Activated CD8-positive, alpha-beta memory T cell treated with anti-CD3 and anti-CD28 coated beads, Interleukin-2, amount 50 U/mL, for 1 hour (primary cell): Measurements from ENCODE around the gene GALC.
"Not testable (repeated sequence)": the region's sequence is repeated elsewhere in the genome, so short reads cannot be mapped to it uniquely, and the experiment has no call there.

Experiments used
- DNase-seq: peaks from one replicate; pipeline ENCODE4 v3.0.0-alpha.2; 2020; ENCODE audit errors: extremely low read depth

GALC gene

DNA sequence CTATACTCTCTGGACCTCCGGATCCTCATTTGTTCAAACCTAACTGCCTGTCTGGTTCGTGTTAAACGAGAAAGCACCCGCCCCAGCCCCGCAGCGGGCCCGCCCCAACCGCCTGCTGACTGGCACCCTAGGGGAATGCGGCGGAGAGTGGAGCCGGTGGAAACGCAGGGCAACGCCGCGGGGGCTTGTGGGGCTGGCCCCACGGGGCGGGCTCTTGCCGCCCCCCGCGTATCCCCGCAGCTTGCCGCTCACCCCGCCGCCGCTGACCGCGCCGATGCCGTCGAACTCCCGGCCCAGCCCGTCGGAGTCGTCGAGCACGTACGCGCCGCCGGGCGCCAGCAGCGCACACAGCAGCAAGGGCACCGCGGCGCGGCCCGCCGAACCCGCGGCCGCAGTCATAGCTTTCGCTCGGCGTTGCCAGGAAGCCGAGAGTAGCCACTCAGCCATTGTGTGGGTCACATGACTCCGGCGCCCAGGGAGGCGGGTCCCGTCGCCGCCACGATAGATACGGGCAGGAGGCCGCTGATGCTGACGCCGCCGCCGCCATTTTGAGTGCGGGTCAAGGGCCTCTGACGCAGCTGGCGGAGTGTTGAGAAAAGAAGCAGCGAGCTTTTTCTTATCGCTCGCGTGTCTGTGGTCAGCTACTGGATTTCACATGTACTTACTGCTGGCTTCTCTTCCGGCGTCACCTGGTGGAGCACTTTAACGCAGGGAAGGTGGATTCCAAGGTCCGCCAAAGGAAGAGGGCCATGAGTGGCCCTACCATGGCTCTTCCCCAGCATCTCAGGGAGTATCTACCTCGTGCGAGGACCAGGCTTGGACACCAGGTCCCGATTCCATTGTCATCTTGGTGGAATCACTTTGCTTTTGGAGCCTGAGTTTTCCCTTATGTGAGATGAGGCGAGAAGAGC, at the start of gene GALC:
TSS of gene GALC (minus strand) at position 465 of the 911 bp plus-strand sequence. CDS start at position 447, 18 bp downstream.
- peak; percentile 92 for DNase-seq

DNA sequence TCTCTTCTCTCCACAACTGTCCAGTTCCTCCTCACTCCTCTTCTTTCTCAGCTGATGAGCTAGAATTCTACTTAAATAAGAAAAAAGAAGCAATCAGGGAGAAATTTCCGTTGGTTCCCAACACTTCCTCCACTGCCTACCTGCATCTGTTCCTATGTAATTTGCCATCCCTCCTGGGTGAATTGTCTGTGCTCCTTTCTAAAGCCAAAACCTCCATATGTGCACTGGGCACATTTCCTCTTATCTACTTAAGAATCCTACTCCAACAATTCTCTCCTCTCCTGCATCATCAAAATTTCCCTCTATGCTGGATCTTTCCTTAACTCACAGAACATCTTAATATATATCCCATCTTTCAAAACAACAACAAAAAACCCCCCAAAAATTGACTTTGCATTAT, 47.2 kb upstream of the GALC start:
- no peak for DNase-seq

DNA sequence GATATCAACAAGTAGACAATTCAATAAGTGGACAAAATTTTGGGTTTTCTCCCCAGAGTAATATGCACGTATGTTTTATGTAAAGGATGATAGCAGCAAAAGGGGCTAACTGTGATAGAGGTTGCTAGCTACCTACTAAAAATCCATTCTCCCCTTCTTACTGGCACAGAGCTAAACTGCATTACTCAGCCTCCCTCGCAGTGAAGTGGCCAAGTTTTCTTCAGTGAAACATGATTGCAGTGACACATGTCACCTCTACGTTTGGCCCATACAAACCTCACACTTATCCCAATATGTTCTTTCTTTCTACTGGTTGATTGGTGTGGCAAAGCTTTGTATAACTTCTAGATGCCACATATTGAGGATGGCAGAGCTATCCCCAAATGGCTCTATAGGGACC, 46.2 kb upstream of the GALC start:
- DNase-seq = no peak

DNA sequence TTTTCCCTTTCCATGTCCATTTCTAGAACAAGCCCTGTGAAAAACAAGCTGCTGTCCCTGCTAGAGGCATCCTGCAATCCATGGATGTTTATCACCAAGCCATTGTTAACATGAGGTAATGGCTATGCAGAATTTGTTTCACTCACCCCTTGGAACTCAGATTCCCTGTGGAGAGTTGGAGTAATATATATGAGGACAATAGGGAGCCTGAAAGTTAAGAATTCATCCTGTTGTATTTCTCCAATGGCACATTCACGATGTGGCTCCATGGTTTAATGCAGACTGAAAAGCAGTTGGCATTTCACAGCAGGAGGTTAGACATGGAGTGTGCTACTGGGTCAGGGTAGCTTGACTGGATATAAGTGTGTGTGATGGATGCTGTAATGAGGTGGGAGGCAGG, 44.3 kb upstream of the GALC start:
- no peak for DNase-seq

DNA sequence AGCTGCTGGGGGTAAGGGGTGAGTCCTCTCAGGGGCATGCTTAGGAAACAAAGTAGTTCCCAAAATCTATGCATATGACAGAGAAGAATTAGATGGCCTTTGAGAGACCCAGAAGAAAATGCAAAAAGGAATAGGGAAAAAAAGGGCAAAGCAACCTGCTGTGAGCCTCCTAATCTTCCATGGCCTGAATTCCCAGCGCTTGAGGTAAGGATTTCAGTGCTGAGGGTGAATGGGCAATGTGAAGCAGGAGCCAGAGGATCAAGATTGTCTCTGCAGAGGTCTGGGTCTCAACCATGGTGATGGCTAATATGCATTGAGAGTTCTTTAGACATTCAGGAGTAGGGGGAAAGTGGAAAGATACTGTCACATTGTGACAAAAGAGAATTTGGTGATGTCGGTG, 43.4 kb upstream of the GALC start:
- DNase-seq = no peak

DNA sequence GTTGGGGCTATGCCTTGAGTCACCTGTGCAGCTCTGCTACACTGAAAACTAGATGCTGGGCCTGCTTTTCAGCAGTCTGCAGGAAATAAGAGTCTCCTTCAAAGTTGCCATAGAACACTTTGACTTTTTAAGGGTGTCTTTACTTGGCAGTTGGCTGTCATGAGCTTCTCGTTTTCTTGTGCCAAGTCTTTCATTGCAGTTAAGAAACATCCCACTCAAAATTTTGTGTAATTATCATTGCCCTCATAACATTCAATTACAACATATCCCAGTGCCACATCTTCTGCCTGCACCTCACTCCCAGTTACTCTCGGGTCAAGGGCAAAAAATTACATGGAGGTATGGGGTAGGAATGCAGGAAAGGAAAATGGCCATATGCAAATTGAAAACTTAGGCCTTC, 41.1 kb upstream of the GALC start:
- DNase-seq = no peak

DNA sequence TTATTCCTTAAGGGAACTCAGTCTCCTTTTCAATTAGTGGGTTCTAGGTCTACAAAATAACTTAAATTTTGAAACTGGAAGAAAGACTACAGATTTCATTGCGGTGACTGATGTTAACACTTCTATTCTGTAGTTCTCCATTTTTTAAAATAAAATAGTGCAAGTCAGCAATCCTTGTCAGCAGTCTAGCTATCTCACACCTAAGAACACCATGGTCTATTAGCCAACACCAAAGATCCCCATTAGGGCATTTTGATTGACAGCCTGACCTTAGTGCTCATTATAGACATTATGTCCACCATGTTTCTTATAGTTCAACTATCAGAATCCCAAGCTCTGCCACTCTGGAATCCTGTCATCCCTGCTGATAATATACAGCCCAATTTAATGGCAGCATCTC, 39.4 kb upstream of the GALC start:
- DNase-seq = no peak

DNA sequence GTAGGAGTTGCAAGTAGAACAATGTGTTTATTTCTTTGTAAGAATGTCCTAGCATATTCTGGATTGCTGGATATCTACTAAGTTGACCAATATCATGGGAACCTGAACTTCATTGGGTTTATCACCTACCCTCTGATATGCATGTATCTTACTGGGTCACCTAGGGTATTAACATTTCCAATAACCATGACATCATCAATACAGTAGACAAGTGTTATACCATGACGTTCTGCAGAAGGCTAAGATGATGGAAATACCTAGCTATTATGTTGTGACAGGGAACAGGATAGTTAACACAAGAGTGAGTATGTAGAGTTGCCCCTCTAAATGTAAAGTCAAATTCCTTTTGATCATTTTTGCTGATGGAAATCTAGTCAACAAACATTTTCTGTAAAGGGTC, 37.9 kb upstream of the GALC start:
- no peak for DNase-seq

DNA sequence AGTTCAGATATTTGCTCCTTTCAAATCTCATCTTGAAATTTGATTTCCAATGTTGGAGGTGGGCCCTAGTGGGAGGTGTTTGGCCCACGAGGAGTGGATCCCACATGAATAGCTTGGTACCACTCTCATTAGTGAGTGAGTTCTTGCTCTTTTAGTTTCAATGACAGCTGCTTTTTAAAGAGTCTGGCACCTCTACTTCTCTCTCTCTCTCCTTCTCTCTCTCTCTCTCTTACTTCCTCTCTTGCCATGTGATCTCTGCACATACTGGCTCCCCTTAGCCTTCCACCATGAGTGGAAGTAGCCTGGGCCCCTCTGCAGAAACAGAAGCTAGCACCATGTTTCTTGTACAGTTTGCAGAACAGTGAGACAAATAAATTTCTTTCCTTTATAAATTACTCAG, 37.1 kb upstream of the GALC start:
- no peak for DNase-seq

DNA sequence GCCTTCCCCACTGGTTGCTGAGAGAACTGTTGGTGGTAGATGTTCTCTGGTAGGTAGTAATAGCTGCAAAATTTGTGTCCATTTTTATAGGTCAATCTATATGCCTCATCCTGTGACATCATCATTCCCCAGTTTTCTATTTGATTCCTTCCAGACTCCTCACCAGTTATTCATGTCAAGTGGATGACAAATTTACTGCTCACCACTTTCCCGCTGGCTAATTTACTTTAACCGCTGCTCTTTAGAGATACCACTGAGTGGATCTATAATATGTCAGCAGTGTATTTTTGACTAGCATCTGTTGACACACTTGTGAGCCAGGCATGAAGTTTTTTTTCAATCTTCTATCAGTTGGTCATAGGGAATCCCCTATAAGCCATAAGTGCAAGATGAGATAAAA, 36.5 kb upstream of the GALC start:
- no peak for DNase-seq

DNA sequence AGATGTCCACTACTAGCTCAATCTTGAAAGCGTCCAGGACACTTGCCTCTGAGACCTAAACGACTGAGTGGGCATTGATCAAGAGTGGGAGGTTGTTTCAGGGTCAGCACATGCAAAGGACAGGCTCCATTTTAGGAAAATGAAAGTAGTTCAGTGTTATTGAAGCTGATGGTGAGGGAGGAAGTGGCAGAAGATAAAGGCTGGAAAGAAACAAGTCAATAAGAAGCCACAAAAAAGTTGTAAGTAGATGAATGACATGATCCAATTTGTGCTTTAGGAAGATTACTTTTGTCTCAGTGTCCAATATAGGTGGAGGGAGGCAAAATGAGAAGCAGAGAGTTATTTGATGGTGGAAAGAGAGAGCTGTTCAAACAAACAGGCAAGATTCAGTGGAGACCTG, 33.9 kb upstream of the GALC start:
- DNase-seq = no peak

DNA sequence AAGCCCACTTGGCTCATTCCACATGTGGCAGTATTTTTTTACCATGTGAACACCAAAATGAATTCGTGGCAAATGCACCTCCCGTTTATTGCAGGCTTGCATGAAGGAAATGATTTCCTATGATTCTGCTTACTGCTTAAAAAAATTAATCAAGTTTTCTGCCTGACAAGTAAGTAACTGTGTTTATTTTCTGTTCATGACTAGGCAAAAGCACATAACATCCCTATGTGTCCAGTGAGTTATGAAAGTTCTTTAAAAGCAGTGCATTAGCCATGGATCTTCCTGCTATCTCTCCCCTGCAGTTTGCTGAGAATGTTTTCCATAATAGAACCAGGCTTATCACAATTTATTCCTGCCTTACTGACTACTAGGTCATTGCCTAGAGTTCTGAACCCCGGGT, 32.3 kb upstream of the GALC start:
- no peak for DNase-seq

DNA sequence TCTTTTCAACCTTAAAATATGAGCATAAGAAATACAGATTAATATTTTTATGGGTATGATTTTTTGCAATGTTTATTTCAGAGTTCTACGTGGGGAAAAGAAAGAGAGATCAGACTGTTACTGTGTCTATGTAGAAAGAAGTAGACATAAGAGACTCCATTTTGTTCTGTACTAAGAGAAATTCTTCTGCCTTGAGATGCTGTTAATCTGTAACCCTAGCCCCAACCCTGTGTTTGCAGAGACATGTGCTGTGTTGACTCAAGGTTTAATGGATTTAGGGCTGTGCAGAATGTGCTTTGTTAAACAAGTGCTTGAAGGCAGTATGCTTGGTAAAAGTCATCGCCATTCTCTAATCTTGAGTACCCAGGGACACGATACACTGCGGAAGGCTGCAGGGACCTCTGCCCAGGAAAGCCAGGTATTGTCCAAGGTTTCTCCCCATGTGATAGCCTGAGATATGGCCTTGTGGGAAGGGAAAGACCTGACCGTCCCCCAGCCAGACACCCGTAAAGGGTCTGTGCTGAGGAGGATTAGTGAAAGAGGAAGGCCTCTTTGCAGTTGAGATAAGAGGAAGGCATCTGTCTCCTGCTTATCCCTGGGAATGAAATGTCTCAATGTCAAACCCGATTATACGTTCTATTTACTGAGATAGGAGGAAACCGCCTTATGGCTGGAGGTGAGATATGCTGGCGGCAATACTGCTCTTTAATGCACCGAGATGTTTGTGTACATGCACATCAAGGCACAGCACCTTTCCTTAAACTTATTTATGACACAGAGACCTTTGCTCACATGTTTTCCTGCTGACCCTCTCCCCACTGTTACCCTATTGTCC, 31.5 kb upstream of the GALC start:
- not testable (repeated sequence) for DNase-seq

DNA sequence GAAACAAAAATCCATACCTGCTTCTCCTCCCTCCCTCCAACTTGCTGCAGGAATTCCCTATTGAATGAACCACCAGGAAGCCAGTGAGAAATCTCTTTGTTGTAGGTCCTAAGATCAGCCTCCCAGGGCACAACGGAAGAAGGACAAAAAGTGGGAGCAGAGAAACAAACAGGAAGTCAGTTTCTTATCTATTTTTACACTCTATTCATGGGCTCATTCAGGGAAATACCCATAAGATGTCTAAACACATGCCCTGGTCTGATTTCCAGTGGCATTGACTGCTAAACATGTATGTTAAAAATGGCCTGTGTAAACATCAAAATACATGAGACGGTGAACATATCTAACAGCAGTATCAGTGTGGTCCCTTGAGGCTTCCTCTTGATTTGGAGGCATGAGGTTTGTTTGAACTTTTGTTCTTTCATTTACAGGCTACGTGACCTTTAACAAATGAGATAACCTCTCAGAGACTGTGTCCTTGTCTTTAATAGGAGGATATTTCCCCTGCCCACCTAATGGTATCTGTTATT, 30.7 kb upstream of the GALC start:
- no peak for DNase-seq

DNA sequence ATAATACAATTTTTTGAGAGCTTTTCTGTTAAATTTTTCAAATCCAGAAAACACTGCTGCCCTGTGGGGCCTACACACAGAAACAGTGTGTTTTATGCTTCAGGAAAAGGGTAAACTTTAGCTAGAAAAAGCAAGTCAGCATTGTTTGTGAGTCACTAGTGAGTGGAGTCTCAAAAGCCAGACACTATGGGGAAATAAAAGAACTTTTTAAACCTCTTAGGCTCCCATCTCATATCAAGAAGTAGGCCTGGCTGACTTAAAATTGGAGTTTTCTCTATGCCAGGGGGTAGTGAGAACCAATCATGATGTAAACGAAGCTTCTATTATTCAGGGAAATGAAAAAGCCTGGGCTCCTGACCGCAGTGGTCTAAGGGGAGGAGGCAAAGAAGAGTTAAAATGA, 24.6 kb upstream of the GALC start:
- no peak for DNase-seq

DNA sequence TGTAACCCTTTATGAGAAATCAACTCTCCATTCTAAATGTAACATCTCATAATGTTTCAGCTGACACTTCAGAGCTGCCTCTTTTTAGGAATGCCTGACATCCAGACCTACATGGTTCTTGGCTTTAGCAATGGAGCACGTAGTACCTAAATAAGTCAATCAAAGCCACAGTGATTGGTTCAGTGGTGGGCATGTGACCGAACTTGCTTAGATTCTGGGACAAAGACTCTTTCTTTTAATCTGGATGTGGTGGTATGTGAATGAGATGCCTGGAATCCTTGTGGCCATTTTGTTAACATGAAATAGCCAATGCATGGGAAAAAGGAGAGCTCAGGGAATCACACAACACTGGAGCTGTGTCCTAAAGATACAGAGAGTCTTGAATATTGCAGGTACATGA, 23.8 kb upstream of the GALC start:
- DNase-seq = no peak

DNA sequence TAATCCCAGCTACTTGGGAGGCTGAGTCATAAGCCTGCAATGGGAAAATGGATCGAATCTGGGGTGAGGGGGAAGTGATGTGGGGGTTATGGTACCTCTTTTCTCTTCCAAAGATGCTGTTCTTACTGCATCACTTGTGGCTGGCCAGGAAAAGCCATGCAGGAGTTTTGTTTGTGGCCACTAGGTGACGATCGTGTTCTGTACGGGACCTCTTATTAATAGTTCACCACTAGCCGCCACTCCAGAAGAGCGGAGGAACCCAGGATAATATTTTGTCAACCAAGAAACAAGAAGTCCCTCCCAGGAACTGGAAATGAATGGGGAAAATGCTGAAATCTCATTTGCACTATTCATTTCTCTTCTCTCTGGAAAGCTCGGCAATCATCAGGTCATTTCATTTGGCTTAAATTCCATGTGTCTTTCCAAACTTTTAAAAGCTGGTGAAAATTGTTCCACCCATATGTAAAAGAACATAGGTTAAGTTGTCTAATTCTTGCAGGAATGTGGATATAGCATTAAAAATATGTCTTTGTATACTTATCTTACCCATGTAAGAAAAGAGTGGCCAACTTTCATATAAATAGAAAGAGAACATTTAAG, 20.9 kb upstream of the GALC start:
- DNase-seq = no peak

DNA sequence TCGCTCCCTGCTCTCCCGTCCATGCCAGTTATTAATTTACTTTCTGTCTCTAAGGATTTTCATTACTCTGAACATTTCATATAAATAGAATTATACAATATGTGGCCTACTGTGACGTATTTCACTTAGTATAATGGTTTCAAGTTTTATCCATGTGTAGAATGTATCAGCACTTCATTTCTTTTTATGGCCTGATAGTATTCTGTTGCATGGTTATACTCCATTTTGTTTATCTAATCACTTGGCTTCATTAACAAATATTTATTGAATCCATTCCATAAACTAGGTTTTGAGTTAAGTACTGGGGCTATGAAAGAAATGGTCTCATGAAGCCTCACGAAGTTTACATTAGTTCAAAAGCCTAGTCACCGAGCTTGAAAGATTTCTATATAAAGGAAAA, 19.5 kb upstream of the GALC start:
- no peak for DNase-seq

DNA sequence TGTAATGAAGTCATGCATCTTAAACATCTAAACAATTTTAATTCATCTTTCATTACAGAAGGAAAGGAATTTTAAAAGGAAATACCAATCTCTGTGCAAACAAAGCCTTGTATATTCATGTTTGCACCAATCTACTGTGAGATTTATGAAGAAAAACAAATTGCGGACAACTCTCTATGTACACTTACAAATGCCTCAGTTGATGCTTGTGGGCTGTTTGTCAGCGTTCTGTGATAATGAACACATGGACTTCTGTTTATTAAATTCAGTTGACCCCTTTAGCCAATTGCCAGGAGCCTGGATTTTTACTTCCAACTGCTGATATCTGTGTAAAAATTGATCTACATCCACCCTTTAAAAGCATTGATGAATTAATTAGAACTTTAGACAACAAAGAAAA, 17.3 kb upstream of the GALC start:
- no peak for DNase-seq

DNA sequence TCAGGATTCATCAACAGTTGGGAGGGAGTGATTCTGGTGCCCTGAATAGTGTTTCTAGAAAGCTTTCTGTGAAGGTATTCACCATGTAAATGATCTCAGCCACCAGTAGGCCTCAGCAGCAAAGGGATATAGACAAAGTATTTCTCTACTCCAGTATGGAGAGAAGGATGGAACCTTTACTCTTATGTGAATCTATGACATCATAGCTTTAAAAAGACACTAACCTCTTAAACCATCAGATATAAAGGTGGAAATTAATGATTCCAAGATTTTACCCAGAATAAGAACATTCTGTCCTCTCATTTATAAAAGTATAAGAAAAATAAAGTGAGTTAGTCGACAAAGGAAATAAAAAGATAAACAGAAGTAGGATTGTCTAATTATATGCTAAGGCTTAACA, 16.5 kb upstream of the GALC start:
- DNase-seq = no peak

DNA sequence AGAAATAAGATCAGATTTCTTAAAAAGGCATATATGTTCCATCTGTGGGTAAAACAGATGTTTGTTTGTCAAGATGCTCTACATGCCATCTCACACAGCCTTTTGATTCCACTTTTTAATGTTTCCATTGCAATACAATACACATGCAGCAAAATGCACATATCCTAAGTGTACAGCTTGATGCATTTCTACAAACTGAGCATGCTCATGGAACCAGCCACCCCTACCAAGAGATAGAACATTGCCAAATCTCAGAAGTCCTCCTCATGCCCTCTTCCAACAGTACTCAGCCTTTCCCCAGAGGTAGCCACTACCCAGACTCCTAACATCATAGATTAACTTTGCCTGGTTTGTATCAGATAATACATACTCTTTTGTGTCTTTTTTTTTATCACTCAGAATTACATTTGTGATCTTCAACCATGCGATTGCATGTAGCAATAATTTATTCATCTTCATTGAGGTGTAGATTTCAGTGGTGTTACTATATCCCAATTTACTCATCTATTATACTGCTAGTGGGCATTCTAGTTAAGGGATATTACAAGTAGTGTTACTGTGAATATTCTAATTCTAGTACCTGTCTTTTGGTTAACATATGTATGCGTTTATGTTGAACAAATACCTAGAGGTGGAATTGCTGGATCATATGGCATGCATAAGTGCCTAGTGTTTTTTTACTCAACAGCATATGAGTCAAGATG, 15.2 kb upstream of the GALC start:
- DNase-seq = no peak

DNA sequence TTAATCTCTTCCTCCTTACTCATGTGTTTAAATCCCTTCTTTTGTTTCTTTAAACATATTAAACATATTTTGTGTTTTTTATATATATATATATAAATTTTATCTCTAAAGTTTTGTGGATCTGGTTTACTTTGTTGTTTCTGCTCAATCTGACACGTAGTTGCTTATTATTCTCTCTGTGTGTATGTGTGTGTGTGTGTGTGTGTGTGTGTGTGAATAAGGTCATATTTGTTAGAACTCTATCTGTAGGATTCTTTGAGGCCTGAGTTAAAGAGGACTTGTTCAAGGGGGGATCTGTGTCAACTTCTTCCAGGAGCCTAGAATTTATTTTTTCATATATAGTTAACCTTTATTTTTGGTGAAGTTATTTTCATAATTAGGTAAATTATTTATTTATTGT, 14.6 kb upstream of the GALC start:
- DNase-seq = no peak
